IPS DF 4.7 (cell line): Measurements from ENCODE around the gene OTUB2.

Experiments used
- DNase-seq: peaks from one replicate; pipeline ENCODE4 v3.0.0-alpha.2; 2013; ENCODE audit warnings: low spot score; ENCODE audit errors: extremely low read depth

OTUB2 gene

DNA sequence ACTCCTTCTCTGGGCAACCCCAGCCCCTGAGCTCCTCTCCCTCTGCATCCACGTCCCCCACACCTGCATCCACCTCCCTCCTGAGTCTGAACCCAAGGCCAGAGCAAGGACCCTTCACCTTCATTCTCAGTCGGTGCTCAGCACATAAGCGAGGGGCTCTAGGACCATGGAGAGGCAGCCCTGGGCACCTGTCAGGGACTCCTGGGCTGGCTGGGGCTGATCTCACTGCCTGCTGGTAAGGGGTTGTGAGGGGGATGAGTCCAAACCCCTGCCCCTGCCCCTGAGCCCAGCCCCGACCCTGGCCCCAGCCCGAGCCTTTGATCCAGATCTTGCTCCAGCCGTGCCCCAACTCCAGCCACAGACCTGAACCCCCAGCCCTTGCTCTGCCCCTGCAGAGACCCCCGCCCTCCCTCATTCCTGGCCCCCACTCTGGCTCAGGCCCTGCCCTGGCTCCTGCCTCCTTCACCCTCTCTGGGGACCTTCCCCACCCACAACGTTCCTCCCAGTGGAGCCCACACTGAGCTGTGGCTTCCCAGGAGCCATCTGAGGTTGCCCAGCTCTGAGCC is 29.9 kb upstream of the OTUB2 start:
- DNase-seq, result no peak

DNA sequence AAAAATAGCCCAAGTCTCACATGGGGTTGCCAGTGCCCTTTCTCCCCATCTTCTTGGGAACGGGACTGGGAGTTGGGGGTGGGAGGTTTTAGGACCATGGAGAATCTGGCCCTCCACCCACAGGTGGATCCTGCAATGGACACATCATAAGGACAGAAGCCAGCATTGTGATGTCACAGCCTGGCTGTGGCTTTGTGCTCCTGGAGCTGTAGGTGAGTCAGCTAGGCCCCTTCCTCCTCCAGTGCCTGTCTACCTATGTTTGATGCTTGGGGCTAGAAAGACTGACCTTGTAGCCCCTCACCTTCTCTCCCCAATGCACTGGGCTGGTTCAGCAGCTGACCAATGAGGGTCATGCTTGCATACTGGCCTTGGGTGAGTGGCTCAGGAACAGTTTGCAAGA is 29.1 kb upstream of the OTUB2 start, which contains the start of gene CCDC197:
Gene CCDC197, plus strand, starts transcription at position 220 of the 400 bp plus-strand sequence. CDS start 831 bp downstream, outside the sequence.
- DNase-seq, result no peak

- no peak for DNase-seq
These were observed 27.9 kb upstream of the OTUB2 start for GRCh38 chr14:93997916-93998870.

GRCh38 chr14:93998871-93999403 is 27.2 kb upstream of the OTUB2 start:
- DNase-seq, result no peak

DNA sequence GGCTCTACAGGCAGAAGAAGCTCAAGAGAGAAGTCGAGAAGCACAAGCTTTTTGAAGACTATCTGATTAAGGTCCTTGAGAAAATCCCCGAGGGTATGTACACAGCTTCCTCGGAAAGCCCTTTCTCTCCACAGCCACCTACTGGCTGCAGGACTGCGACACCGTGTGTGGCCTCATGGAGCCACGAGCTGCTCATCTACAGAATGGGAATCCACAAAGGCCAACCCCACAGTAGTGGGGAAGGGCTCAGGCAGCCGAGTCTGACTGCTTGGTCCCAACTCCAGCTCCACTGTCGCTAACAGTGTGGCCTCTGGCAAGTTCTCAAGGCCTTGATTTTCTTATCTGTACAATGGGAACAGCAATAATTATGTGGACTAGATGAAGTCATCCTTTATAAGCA is 26.6 kb upstream of the OTUB2 start:
- DNase-seq, result no peak

DNA sequence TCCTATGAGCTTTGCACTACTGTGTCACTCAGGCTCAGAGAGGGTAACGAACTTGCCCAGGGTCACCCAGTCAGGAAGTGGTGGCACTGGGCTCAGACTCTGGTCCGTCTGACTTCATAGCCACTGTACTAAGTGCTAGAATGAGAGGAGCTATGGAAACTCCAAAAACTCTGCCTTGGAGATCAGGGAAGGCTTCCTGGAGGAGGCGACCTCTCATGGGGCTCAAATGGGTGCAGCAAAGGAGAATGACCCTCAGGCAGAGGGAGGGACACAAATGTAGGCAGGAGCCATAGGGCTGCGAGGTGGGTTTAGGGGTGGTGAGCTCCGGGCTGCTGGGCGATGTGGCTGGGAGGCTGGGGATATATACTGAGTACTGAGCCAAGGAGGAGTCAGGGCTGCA is 25.9 kb upstream of the OTUB2 start:
- DNase-seq, result no peak

- DNase-seq, result no peak
These were observed 25.1 kb upstream of the OTUB2 start for GRCh38 chr14:94001016-94001415.

GRCh38 chr14:94001501-94002396 is 24.4 kb upstream of the OTUB2 start:
- DNase-seq, result no peak

DNA sequence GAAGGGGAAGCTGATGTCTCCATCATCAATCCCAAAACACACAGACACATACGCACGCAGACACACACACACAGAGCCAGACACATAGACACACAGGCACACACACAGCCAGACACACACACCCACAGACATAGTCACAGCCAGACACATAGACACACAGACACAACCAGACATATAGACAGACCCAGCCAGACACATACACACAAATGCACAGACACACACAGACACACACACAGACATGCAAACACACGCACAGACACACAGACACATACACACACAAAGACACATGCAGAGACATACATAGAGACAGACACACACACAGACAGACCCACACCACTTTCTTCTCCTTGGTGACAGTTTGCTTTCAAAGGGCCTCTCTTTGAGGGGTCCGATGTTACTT is 22.7 kb upstream of the OTUB2 start:
- no peak for DNase-seq

DNA sequence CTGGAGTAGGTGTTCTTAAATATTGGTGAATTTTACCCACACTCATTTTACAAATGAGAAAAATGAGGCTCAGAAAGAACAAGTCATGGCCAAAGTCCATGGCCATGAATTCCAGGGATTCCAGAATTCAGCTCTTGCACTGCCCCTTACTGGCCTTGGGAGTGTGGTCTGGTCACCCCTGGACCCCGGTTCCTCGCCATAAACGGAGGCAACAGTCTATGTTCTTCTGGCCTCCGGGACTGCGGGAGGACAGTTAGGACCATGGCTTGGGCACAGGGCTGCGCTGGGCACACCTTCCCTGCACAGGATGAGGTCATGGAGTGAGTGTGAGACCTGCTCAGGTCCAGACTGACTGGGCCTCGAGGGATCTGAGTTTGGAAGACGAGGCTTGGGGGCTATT is 22.1 kb upstream of the OTUB2 start:
- DNase-seq, result no peak

DNA sequence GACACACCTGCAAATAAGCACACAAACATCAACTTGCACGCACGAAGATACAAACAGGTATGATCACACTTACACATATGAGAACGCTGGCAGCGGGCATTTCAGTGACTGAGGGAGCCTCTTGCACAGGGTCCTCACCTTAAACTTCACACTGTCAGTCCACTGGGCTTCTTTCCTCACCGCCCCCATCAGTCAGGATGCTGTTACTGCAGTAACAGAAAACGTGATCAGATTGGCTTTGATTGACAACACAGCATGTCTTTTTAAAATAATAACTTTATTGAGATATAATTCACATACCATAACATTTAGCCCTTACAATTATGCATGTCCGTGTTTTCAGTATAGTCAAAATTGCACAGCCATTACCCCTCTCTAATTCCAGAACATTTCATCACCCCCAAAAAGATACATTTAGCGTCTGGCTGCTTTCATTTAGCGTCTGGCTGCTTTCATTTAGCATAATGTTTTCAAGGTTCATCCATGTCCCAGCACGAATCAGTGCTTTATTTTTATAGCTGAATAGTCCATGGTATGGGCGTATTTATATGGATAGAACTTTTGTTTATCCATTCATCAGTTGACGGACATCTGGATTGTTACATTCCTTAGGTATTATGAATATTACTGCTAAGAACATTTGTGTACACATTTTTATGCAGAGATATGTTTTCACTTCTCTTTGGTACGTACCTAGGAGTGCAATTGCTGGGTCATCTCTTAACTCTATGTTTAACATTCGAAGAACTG is 20.6 kb upstream of the OTUB2 start:
- DNase-seq, result no peak

GRCh38 chr14:94008234-94008633 is 17.9 kb upstream of the OTUB2 start:
- DNase-seq, result no peak

GRCh38 chr14:94009767-94010166 is 16.4 kb upstream of the OTUB2 start:
- DNase-seq, result no peak

DNA sequence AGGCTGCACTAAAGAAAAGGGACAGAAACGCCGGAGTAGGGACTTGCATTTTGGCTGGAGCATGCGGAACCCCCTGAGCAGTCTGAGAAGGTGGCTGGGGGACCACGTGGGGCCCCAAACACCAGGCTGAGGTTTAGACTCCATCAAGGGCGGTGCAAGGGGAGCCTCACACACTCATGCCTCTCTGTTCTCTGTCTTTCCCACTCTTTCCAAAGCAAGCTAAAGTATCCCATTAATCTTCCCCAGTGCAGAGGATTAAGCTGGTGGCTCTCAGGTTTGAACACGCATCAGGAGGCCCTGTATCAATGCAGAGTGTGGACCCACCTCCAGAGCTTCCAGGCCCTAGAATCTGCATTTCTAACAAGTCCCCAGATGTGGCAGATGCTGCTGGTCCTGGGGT is 15.5 kb upstream of the OTUB2 start:
- no peak for DNase-seq

- DNase-seq, result no peak
These were observed 14.3 kb upstream of the OTUB2 start for GRCh38 chr14:94011795-94012194.

GRCh38 chr14:94014382-94014781 is 11.8 kb upstream of the OTUB2 start:
- no peak for DNase-seq

GRCh38 chr14:94015223-94015622 is 10.9 kb upstream of the OTUB2 start:
- DNase-seq, result no peak

GRCh38 chr14:94016446-94016976 is 9.6 kb upstream of the OTUB2 start:
- no peak for DNase-seq

GRCh38 chr14:94018308-94018707 is 7.8 kb upstream of the OTUB2 start:
- DNase-seq, result no peak

- no peak for DNase-seq
These were observed 6.8 kb upstream of the OTUB2 start for GRCh38 chr14:94019329-94019728.

DNA sequence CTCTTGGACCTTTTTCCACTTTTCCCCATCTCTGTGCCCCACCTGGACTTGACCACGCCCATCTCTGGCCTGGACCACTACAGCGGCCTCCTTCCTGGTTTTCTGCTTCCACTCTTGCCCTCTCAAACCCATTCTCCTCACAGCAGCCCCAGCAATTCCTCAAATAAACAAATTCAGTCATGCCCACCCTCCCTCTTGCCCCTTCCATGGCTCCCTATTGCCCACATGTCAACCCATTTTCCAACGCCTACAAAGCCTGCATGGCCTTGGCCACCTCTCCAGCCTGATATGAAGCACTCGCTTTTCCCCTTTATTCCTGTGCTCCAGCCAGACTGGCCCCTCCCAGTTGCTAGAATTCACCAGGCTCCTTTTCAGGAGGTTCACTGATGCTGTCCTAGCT is 5.9 kb upstream of the OTUB2 start:
- DNase-seq, result no peak
